OCI-LY1 (cell line): Measurements from ENCODE around the gene LMNA.

Experiments used
- H2AFZ ChIP-seq: fragments of 200-600 bp; sonication (generic), shearing (Covaris generic); 2 replicates; pipeline ENCODE4 v1.6.0; 2014; ENCODE audit warnings: antibody characterized with exemption, mild to moderate bottlenecking, low read length
- H3F3A ChIP-seq: fragments of 200-600 bp; sonication (generic), shearing (Covaris generic); 2 replicates; pipeline ENCODE4 v1.6.0; 2014; ENCODE audit warnings: mild to moderate bottlenecking, antibody characterized with exemption, low read length, moderate library complexity; ENCODE audit not compliant: insufficient read depth
- H3K27ac ChIP-seq: fragments of 200-600 bp; sonication (generic); 2 replicates; pipeline ENCODE4 v1.5.1; 2014; ENCODE audit warnings: low read length, mixed run types, mild to moderate bottlenecking, low read depth; ENCODE audit not compliant: poor library complexity, severe bottlenecking
- H3K27me3 ChIP-seq: fragments of 200-600 bp; sonication (generic); 2 replicates; pipeline ENCODE4 v1.6.0; 2014; ENCODE audit warnings: antibody characterized with exemption, mild to moderate bottlenecking, low read length, moderate library complexity; ENCODE audit not compliant: insufficient read depth
- H3K36me3 ChIP-seq: fragments of 200-600 bp; sonication (generic); 2 replicates; pipeline ENCODE4 v1.6.1; 2014; ENCODE audit warnings: mild to moderate bottlenecking, antibody characterized with exemption, low read length, moderate library complexity, mixed read lengths; ENCODE audit not compliant: insufficient read depth
- H3K4me1 ChIP-seq: fragments of 200-600 bp; sonication (generic); 2 replicates; pipeline ENCODE4 v1.5.1; 2014; ENCODE audit warnings: mild to moderate bottlenecking, low read length, moderate library complexity; ENCODE audit not compliant: insufficient read depth, severe bottlenecking
- H3K4me2 ChIP-seq: fragments of 200-600 bp; sonication (generic), shearing (Covaris generic); 2 replicates; pipeline ENCODE4 v1.6.1; 2014; ENCODE audit warnings: low read length
- H3K4me3 ChIP-seq: fragments of 200-600 bp; sonication (generic); 2 replicates; pipeline ENCODE4 v1.5.1; 2014; ENCODE audit warnings: low read length, low read depth, mild to moderate bottlenecking, mixed read lengths; ENCODE audit not compliant: poor library complexity, severe bottlenecking
- H3K79me2 ChIP-seq: fragments of 200-600 bp; shearing (Covaris generic); 2 replicates; pipeline ENCODE4 v1.6.1; 2016; ENCODE audit warnings: mixed run types, low read length, mixed read lengths; ENCODE audit not compliant: insufficient read depth
- H3K9ac ChIP-seq: fragments of 200-600 bp; sonication (generic), shearing (Covaris generic); 2 replicates; pipeline ENCODE4 v1.6.1; 2014; ENCODE audit warnings: mild to moderate bottlenecking, low read length, mixed read lengths
- H3K9me2 ChIP-seq: fragments of 200-600 bp; sonication (generic), shearing (Covaris generic); 2 replicates; pipeline ENCODE4 v1.6.1; 2014; ENCODE audit warnings: low read depth, mild to moderate bottlenecking, low read length, mixed read lengths
- H3K9me3 ChIP-seq: fragments of 200-600 bp; shearing (Covaris generic); 2 replicates; pipeline ENCODE4 v1.6.1; 2014; ENCODE audit warnings: low read length, mixed read lengths
- H4K20me1 ChIP-seq: fragments of 200-600 bp; sonication (generic), shearing (Covaris generic); 2 replicates; pipeline ENCODE4 v1.6.0; 2016; ENCODE audit warnings: mild to moderate bottlenecking, low read length; ENCODE audit not compliant: insufficient read depth
- CTCF ChIP-seq: fragments of 200-600 bp; sonication (generic), shearing (Covaris generic); IDR thresholded peaks from 2 replicates; pipeline ENCODE4 v1.5.1; 2017; ENCODE audit warnings: mild to moderate bottlenecking, antibody characterized with exemption, low read length, moderate library complexity, mixed read lengths
- EZH2 ChIP-seq: fragments of 200-600 bp; sonication (generic), shearing (Covaris generic); IDR thresholded peaks from 2 replicates; pipeline ENCODE4 v1.8.0; 2017; ENCODE audit warnings: borderline replicate concordance, mixed run types, mild to moderate bottlenecking, antibody characterized with exemption, low read length, moderate library complexity, mixed read lengths

LMNA gene

GRCh38 chr1:156072251-156072650 lies 42.3 kb upstream of the LMNA start:
- H3K79me2 ChIP-seq = no peaks in the 10 kb centered on the region
- H3K36me3 ChIP-seq = no peaks in the 10 kb centered on the region
- H3K9me2 ChIP-seq = no peaks in the 10 kb centered on the region
- no peak overlapping the region for H3K4me3 ChIP-seq
- H2AFZ ChIP-seq = no peak overlapping the region
- no peaks in the 10 kb centered on the region for H4K20me1 ChIP-seq
- H3K4me2 ChIP-seq = no peak overlapping the region
- H3K4me1 ChIP-seq = peaks cover 20% of the 10 kb centered on the region
- no peaks in the 10 kb centered on the region for H3F3A ChIP-seq
- no peaks in the 10 kb centered on the region for H3K27me3 ChIP-seq
- TF ChIP-seq CTCF (no peak), EZH2 (no peak)
- no peaks in the 10 kb centered on the region for H3K9me3 ChIP-seq
- no peak overlapping the region for H3K27ac ChIP-seq
- H3K9ac ChIP-seq = no peak overlapping the region

GRCh38 chr1:156073110-156073687 lies 41.3 kb upstream of the LMNA start:
- Histone ChIP-seq H3K4me1 (peaks cover 22% of the 10 kb centered on the region), H4K20me1 (no peaks in the 10 kb centered on the region), H3K4me3 (no peak overlapping the region)

GRCh38 chr1:156073740-156074139 lies 40.8 kb upstream of the LMNA start:
- Histone ChIP-seq H3K79me2 (no peaks in the 10 kb centered on the region), H3K36me3 (no peaks in the 10 kb centered on the region), H3K9ac (no peak overlapping the region), H3K27me3 (no peaks in the 10 kb centered on the region), H4K20me1 (no peaks in the 10 kb centered on the region), H3K9me3 (no peaks in the 10 kb centered on the region), H3K4me1 (peaks cover 22% of the 10 kb centered on the region), H3F3A (0 out of 2 replicates have a peak, but pooled peaks cover 4% of the 10 kb centered on the region), H3K4me3 (no peak overlapping the region), H2AFZ (no peak overlapping the region), H3K27ac (no peak overlapping the region), H3K4me2 (no peak overlapping the region), H3K9me2 (no peaks in the 10 kb centered on the region)
- TF ChIP-seq CTCF (no peak), EZH2 (no peak)

More at GRCh38 chr1:156073110-156073687, 41.3 kb upstream of the LMNA start:
- Histone ChIP-seq H3K27ac (no peak overlapping the region), H3K4me2 (no peak overlapping the region), H3F3A (0 out of 2 replicates have a peak, but pooled peaks cover 1% of the 10 kb centered on the region), H3K27me3 (no peaks in the 10 kb centered on the region), H2AFZ (no peak overlapping the region), H3K79me2 (no peaks in the 10 kb centered on the region), H3K9ac (no peak overlapping the region), H3K9me2 (no peaks in the 10 kb centered on the region), H3K9me3 (no peaks in the 10 kb centered on the region), H3K36me3 (no peaks in the 10 kb centered on the region)
- TF ChIP-seq CTCF (no peak), EZH2 (no peak)
